Spleen (tissue), 11 donors: ENCODE results near the gene TRIM41. TPM values are rescaled to one million over a fixed set of nuclear protein-coding genes. Genes with fewer than 3 reads are reported as not detected.

Experiments used
- DNase-seq: peaks from one replicate; pipeline ENCODE4 v3.0.0-alpha.2; 2020
- H3K27ac ChIP-seq, 8 donors: fragments of 200-600 bp; sonication (generic) in 7 of 8; 1 replicate in 4 of 8; 2 replicates in 4 of 8; pipeline versions ENCODE4 v1.5.0 to v1.8.0; 2016 to 2021; ENCODE audit warnings: inconsistent platforms in 4 of 8, mild to moderate bottlenecking in 4 of 8, moderate library complexity in 1 of 8
- H3K27me3 ChIP-seq, 7 donors: fragments of 200-600 bp; sonication (generic) in 6 of 7; replicated peaks in 1 of 7; 1 replicate in 4 of 7; 2 replicates in 3 of 7; pipeline versions ENCODE4 v1.5.0 to v1.8.0; 2016 to 2021; ENCODE audit warnings: inconsistent platforms in 3 of 7, mild to moderate bottlenecking in 1 of 7
- H3K36me3 ChIP-seq, 6 donors: fragments of 200-600 bp; sonication (generic) in 5 of 6; 1 replicate in 4 of 6; 2 replicates in 2 of 6; pipeline versions ENCODE4 v1.5.0 to v1.8.0; 2016 to 2021; ENCODE audit warnings: inconsistent platforms in 2 of 6
- H3K4me1 ChIP-seq, 6 donors: fragments of 200-600 bp; sonication (generic) in 5 of 6; 1 replicate in 3 of 6; 2 replicates in 3 of 6; pipeline versions ENCODE4 v1.5.0 to v1.8.0; 2016 to 2021; ENCODE audit warnings: inconsistent platforms in 3 of 6
- H3K4me3 ChIP-seq, 8 donors: fragments of 200-600 bp; sonication (generic) in 7 of 8; 1 replicate in 4 of 8; 2 replicates in 4 of 8; pipeline versions ENCODE4 v1.5.0 to v1.8.0; 2016 to 2021; ENCODE audit warnings: inconsistent platforms in 4 of 8, mild to moderate bottlenecking in 4 of 8, moderate library complexity in 2 of 8
- H3K9me3 ChIP-seq, 8 donors: fragments of 200-600 bp; sonication (generic) in 7 of 8; 1 replicate in 4 of 8; 2 replicates in 4 of 8; pipeline versions ENCODE4 v1.5.0 to v1.8.0; 2016 to 2021; ENCODE audit warnings: inconsistent platforms in 4 of 8
- CTCF ChIP-seq, 11 experiments: fragments of 200-600 bp in 7 of 11; fragments of 450-650 bp in 4 of 11; sonication (generic) in 4 of 11; IDR thresholded peaks in 8 of 11; conservative IDR thresholded peaks in 3 of 11; 1 replicate in 7 of 11; 2 replicates in 4 of 11; pipeline versions ENCODE4 v1.4.0 to v1.8.0; 2016 to 2021; ENCODE audit warnings: antibody characterized with exemption in 11 of 11, inconsistent platforms in 4 of 11, mild to moderate bottlenecking in 1 of 11
- POLR2A ChIP-seq, 3 donors: fragments of 450-650 bp; IDR thresholded peaks; one replicate each; pipeline ENCODE4 v1.5.1; 2017; ENCODE audit warnings: antibody characterized with exemption in 3 of 3, mild to moderate bottlenecking in 1 of 3
- POLR2AphosphoS5 ChIP-seq, 3 donors: sonication (generic); formaldehyde crosslinking; IDR thresholded peaks; one replicate each; pipeline ENCODE4 v1.5.1; 2017; ENCODE audit warnings: antibody characterized with exemption in 3 of 3
- WGBS, 5 donors: extraction: QIAGEN DNeasy Blood & Tissue Kit in 3 of 5; methylation state at CpG; one replicate each; pipeline versions ENCODE4 v1.1.5 to v1.1.7; 2013 to 2018; 5-methylcytosine and 5-hydroxymethylcytosine counted together
- intact Hi-C: fragments of 100-400 bp; cut with DNase I; formaldehyde crosslinking; loops from one replicate; pipeline ENCODE4 v1.15.0; 2023; ENCODE audit warnings: low total_unique reads
- polyA plus RNA-seq, 3 donors: library from polyadenylated mRNA; stranded (reverse); fragments of 200-250 nt; gene quantifications; one replicate each; pipeline ENCODE4 v1.2.1, GENCODE V29; 2013
- total RNA-seq, 7 donors: library from RNA; depleted of rRNA in 3 of 7; stranded (reverse); fragments of >200 nt in 3 of 7; fragmentation: NEBNext Ultra II Directional in 4 of 7; extraction: Animal tissue kit (Norgen Biotek cat#: 25700) in 4 of 7; gene quantifications; one replicate each; pipeline versions ENCODE4 v1.1.0 to v1.2.1, GENCODE V29; 2016 to 2021
- donor health status: healthy with polysubstance abuse.
- donor health status: DM: no; HTN: no; CAD: no; lungs with moderate emphysema.
- donor health status: DM: no; HTN: no; CAD: no.
- donor health status: Bipolar disorder and iron deficiency.
- donor health status: healthy.
- donor health status: DM: no; HTN: no; CAD: no.
- donor health status: DM: yes; HTN: yes; CAD: no.

The TRIM41 gene
- total and polyA plus RNA-seq, 10 donors: 12.5 to 34.1 (median 24.6) TPM

- DNase-seq: peak; percentile 97
- Histone ChIP-seq H3K27ac (peak overlapping the region; percentile 92 to 99 (median 97)), H3K9me3 (no peaks in the 10 kb centered on the region), H3K4me1 (peaks cover 10 to 85% (median 60%) of the 10 kb centered on the region in 6 donors), H3K36me3 (peaks cover 0 to 7% (median 3%) of the 10 kb centered on the region in 6 donors), H3K4me3 (peak overlapping the region; percentile 64 to 96 (median 70)), H3K27me3 (peaks cover 0 to 10% (median 0%) of the 10 kb centered on the region in 7 donors)
- intact Hi-C loops: no loop called here
- WGBS, 5 donors: 5 to 7% (median 6%) methylated on average over 42 to 50 of the region's 50 CpGs
- TF ChIP-seq CTCF (IDR thresholded peaks at IDR 0.05 in 8 of 11, conservative IDR thresholded peaks at IDR 0.05 in 3 of 11): no peak
- TF ChIP-seq POLR2A (IDR thresholded peaks at IDR 0.05): peak in 1 of 3 donors; percentile 72
- peak; percentile 59 to 86 (median 81) for TF ChIP-seq POLR2AphosphoS5 (IDR thresholded peaks at IDR 0.05)
These were observed 1.1 kb upstream of the TRIM41 start for GRCh38 chr5:181221792-181222629.

- peak overlapping the region; percentile 64 to 96 (median 70) for H3K4me3 ChIP-seq
- H3K27ac ChIP-seq: peak overlapping the region; percentile 92 to 99 (median 97)
- no peak for DNase-seq
- peaks cover 0 to 3% (median 0%) of the 10 kb centered on the region in 7 donors for H3K27me3 ChIP-seq
- intact Hi-C loops: no loop called here
- 0 to 1% (median 0%) methylated on average over 17 to 18 of the region's 18 CpGs for WGBS, 5 donors
- H3K36me3 ChIP-seq: peaks cover 0 to 14% (median 9%) of the 10 kb centered on the region in 6 donors
- TF ChIP-seq POLR2A (IDR thresholded peaks at IDR 0.05) (no peak), CTCF (IDR thresholded peaks at IDR 0.05 in 8 of 11, conservative IDR thresholded peaks at IDR 0.05 in 3 of 11) (peak in 3 of 11 experiments; percentile 34 to 55 (median 39)), POLR2AphosphoS5 (IDR thresholded peaks at IDR 0.05) (no peak)
- H3K4me1 ChIP-seq: peaks cover 7 to 85% (median 54%) of the 10 kb centered on the region in 6 donors
- no peaks in the 10 kb centered on the region for H3K9me3 ChIP-seq
These were observed 437 bp upstream of the TRIM41 start for GRCh38 chr5:181222630-181223057.

GRCh38 chr5:181223729-181224389 lies 778 bp downstream of the TRIM41 start:
- Histone ChIP-seq H3K27me3 (no peaks in the 10 kb centered on the region), H3K27ac (peak overlapping the region; percentile 92 to 99 (median 97)), H3K36me3 (peaks cover 0 to 18% (median 9%) of the 10 kb centered on the region in 6 donors), H3K4me3 (peak overlapping the region; percentile 64 to 96 (median 70)), H3K4me1 (peaks cover 6 to 83% (median 42%) of the 10 kb centered on the region in 6 donors), H3K9me3 (no peaks in the 10 kb centered on the region)
- TF ChIP-seq CTCF (IDR thresholded peaks at IDR 0.05 in 8 of 11, conservative IDR thresholded peaks at IDR 0.05 in 3 of 11) (no peak), POLR2AphosphoS5 (IDR thresholded peaks at IDR 0.05) (no peak), POLR2A (IDR thresholded peaks at IDR 0.05) (no peak)
- DNase-seq: no peak
- intact Hi-C loops: no loop called here
- 0 to 1% (median 0%) methylated on average over 29 to 31 of the region's 31 CpGs for WGBS, 5 donors
